Activated CD8-positive, alpha-beta memory T cell treated with anti-CD3 and anti-CD28 coated beads, Interleukin-2, amount 50 U/mL, for 1 hour (primary cell): Measurements from ENCODE around the gene MED16.
"Not testable (repeated sequence)": the region's sequence is repeated elsewhere in the genome, so short reads cannot be mapped to it uniquely, and the experiment has no call there.

Experiments used
- DNase-seq: peaks from one replicate; pipeline ENCODE4 v3.0.0-alpha.2; 2020; ENCODE audit errors: extremely low read depth

MED16 gene

DNA sequence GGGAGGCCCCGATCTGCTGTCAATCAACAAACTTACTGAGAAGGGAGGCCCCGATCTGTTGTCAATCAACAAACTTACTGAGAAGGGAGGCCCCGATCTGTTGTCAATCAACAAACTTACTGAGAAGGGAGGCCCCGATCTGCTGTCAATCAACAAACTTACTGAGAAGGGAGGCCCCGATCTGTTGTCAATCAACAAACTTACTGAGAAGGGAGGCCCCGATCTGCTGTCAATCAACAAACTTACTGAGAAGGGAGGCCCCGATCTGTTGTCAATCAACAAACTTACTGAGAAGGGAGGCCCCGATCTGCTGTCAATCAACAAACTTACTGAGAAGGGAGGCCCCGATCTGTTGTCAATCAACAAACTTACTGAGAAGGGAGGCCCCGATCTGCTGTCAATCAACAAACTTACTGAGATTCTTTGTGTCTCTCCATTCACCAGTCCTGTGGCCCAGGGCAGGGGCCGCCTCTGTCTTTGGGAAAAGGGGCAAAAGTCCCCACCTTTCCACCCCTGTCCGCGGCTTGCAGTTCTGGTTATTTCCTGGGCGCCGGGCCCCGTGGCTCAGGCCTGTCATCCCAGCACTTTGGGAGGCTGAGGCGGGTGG, 39.3 kb downstream of the MED16 start:
- DNase-seq: not testable (repeated sequence)

DNA sequence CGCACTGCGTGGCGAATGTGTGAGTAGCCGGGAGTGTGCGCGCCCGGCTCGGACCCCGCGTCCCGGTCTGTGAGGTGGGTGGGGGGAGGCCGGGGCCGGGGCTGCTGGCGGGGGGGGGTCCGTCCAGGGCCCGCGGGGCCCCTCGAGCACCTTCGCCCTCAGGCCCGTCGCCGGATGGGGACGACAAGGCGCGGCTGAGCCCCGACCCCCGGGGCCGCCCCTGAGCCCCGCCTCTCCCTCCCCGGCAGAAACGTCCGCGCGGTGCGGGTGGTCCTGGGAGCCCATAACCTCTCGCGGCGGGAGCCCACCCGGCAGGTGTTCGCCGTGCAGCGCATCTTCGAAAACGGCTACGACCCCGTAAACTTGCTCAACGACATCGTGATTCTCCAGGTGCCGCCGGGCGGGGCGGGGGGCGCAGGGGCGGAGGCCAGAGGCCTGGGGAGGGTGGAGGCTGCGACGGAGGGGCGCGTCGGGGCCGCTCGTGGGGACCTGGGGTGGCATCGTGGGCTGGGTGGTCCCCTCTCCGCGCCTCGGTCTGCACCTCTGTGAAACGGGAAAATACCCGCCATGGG, 39.9 kb downstream of the MED16 start:
- no peak for DNase-seq

DNA sequence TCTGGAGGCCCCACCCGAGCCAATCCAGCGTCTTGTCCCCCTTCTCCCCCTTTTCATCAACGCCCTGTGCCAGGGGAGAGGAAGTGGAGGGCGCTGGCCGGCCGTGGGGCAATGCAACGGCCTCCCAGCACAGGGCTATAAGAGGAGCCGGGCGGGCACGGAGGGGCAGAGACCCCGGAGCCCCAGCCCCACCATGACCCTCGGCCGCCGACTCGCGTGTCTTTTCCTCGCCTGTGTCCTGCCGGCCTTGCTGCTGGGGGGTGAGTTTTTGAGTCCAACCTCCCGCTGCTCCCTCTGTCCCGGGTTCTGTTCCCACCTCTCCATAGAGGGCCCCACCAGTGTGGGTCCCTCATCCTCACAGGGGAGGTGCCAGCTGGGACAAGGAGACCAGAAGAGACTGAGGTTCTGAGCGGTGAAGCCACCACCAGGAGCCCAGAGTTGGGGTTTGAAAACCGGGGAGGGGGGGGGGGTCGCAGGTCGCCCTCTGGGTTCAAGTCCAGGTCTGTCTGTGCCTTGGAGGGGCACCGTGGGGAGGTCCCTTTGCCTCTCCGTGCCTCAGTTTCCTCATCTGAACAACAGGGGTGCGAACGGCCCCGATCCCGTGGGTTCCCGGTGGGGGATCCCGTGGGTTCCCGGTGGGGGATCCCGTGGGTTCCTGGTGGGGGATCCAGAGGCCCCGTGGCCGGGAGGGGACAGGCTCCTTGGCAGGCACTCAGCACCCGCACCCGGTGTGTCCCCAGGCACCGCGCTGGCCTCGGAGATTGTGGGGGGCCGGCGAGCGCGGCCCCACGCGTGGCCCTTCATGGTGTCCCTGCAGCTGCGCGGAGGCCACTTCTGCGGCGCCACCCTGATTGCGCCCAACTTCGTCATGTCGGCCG, 40.6 kb downstream of the MED16 start, which contains the start of gene ELANE:
Gene ELANE, plus strand, starts transcription at position 168 of the 878 bp plus-strand sequence. Its CDS starts 26 bp downstream, at position 194.
- DNase-seq: no peak

GRCh38 chr19:850979-851335, 42.0 kb downstream of the MED16 start:
- DNase-seq: no peak

- DNase-seq: no peak
Measured at GRCh38 chr19:850221-850978, 42.6 kb downstream of the MED16 start.

DNA sequence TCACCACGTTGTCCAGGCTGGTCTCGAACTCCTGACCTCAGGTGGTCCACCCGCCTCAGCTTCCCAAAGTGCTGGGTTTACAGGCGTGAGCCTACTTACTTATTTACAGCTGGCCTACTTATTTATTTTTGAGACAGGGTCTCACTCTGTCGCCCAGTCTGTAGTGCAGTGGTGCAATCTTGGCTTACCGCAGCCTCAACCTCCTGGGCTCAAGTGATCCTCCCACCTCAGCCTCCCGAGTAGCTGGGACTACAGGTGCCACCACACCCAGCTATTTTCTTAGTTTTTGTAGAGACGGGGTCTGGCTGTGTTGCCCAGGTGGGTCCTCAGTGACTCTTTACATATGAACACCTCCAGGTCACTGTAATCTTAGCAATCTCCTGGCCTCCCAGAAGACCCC, 43.8 kb downstream of the MED16 start:
- DNase-seq: not testable (repeated sequence)

- no peak for DNase-seq
Measured at GRCh38 chr19:848386-848921, 44.5 kb downstream of the MED16 start.

DNA sequence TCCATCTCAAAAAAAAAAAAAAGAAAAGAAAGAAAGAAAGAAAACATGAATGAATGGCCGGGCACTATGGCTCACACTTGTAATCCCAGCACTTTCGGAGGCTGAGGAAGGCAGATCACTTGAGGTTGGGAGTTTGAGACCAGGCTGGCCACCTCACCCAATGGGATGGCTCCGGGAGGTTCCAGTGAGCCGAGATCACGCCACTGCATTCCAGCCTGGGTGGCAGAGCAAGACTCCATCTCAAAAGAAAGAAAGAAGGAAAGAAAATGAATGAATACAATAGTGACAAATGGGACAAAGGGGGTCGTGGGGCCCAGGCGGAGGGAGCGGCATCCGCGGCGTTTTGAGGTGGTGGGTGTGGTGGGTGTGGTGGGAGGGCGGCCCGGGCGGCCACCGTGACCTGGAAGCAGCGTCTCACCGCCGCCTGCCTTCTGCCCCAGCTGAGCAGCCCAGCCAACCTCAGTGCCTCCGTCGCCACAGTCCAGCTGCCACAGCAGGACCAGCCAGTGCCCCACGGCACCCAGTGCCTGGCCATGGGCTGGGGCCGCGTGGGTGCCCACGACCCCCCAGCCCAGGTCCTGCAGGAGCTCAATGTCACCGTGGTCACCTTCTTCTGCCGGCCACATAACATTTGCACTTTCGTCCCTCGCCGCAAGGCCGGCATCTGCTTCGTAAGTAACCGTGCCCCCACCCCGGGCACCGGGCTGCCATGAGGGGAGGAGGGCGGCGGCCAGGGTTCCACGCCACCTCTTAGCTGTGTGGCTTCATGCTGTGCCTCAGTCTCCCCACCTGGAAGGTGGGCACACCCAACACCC, 47.1 kb downstream of the MED16 start:
- no peak for DNase-seq

GRCh38 chr19:844546-844971, 48.4 kb downstream of the MED16 start:
- no peak for DNase-seq

- DNase-seq: no peak
Measured at GRCh38 chr19:843836-844545, 49.0 kb downstream of the MED16 start.

- no peak for DNase-seq
Measured at GRCh38 chr19:843180-843835, 49.7 kb downstream of the MED16 start.

- DNase-seq: not testable (repeated sequence)
Measured at GRCh38 chr19:842802-843179, 50.2 kb downstream of the MED16 start.

- DNase-seq: no peak
Measured at GRCh38 chr19:840519-841206, 52.3 kb downstream of the MED16 start, which contains the start of gene PRTN3. Gene PRTN3, plus strand, starts transcription at chr19:840999. Its CDS starts 10 bp downstream, at chr19:841009.

DNA sequence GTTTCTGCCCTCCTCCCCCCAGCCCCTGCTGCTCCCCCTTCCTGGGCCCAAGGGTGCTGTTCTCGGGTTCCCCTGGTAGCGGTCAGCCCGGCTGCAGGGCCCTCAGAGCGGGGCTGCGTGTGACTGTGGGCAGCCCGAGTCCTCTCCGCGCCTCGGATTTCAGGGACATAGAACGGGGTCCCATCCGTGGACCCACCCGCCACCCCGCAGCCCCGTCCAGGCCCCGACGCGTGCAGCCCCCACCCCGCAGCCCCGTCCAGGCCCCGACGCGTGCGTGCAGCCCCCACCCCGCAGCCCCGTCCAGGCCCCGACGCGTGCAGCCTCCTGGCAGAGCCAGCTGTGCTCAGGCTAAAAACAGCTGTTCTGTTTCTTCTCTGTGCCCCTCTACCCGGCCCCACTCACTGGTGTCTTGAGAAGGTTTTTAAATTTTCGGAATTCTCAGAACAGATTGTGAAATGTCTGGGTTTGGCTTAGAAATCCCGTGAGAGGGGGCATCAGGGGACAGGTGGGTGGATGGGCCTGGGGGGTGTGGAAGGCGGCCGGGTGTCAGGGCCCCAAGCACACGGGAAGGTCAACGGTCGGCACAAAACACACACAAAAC, 57.7 kb downstream of the MED16 start:
- DNase-seq: no peak

GRCh38 chr19:834216-834615, 58.8 kb downstream of the MED16 start:
- DNase-seq: no peak

GRCh38 chr19:831407-832369, 61.3 kb downstream of the MED16 start:
- no peak for DNase-seq

DNA sequence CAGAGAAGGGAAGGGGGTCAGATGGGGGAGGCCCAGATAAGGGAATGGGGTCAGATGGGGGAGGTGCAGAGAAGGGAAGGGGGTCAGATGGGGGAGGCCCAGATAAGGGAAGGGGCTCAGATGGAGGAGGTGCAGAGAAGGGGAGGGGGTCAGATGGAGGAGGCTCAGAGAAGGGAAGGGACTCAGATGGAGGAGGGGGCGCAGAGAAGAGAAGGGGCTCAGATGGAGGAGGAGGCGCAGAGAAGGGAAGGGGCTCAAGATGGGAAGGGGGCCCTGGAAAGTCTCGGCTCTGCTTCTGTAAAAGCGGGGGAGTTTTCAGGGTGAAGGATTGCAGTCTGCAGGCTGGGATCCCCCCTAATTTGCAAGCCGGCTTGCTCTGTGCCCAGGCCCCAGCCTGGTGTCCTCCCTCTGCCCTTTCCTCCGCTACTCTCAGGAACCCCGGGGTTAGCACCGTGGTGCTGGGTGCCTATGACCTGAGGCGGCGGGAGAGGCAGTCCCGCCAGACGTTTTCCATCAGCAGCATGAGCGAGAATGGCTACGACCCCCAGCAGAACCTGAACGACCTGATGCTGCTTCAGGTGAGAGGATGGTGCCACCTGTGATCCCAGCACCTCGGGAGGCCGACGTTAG, 63.7 kb downstream of the MED16 start:
- no peak for DNase-seq
